COLO668 (cell line): ENCODE data around the gene SH3RF1.
A peak's percentile ranks its signal among the peaks of the same experiment; 100 is the strongest.

Experiments used
- DNase-seq: peaks from one replicate; lab custom pipeline; 2025; ENCODE audit not compliant: unreplicated experiment; lab: John Stamatoyannopoulos, UW

SH3RF1 gene

DNA sequence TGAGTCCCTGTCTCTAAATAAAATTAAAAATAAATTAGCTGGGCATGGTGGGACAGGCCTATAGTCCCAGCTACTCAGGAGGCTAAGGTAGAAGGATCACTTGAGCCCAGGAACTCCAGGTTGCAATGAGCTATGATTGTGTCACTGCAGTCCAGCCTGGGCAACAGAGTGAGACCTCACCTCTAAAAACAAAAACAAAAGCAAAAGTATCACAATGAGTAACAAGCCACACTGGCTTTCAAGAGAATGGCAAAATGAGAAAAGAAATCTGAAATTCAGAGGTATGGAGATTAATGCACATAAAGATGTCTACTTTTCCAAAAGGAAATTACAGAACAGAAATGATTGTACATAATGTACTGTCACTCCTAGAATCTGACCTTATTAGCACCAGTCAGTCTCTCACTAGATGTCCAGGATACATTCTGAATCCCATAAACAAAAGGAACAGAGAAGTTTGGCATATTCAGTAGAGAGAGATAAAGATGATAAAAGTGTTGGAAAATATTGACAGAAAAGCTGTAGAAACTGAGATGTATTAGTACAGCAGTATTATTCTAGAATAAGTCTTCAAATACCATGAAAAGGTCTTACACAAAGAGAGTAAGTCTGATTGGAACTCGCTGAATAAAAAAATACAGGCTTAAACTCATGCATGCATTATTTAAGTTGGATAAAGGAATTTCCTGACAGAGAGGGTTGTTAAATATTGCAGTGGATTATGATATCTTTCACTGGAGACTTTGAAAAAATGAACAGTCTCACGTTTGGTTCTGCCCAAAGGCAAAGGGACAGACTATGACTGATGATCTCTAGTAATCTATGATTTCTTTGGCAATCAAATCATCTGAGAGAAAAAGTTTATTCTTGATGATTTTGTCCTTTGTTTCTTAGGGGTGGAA is 102.5 kb downstream of the SH3RF1 start:
- DNase-seq, result no peak

DNA sequence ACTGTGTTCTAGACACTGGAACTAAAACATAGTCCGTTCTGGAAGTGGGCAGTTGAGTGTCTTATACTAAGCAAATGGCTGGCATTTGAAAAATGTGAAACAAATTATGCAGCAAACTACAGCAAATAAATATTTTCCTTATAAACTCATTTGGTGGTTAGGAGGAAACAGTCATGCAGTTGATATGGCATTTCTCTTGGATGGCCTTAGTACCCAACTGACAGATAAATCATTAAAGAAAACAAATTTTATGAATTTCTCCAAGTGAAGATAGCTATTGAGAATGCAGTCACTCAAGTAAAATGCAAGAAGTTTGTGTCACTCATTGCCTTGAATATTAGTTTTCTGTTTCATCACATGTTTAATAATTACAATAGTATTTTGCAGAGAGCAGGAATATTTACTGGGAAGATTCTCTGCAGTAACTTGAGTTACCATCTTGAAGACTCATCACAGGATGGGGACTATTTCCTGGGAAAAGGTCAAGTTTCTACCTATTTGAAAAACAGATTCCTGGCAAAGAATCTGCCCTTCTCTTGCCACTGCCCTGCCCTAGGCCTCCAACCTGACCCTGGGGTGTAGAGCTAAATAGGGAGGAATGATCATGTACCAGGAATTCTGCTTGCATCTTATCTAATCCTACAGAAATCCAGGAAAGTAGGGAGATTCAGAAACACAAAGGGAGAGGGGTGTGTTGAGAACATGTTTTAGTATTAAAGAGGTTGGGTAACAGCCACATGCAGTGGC is 105.9 kb downstream of the SH3RF1 start:
- no peak for DNase-seq

DNA sequence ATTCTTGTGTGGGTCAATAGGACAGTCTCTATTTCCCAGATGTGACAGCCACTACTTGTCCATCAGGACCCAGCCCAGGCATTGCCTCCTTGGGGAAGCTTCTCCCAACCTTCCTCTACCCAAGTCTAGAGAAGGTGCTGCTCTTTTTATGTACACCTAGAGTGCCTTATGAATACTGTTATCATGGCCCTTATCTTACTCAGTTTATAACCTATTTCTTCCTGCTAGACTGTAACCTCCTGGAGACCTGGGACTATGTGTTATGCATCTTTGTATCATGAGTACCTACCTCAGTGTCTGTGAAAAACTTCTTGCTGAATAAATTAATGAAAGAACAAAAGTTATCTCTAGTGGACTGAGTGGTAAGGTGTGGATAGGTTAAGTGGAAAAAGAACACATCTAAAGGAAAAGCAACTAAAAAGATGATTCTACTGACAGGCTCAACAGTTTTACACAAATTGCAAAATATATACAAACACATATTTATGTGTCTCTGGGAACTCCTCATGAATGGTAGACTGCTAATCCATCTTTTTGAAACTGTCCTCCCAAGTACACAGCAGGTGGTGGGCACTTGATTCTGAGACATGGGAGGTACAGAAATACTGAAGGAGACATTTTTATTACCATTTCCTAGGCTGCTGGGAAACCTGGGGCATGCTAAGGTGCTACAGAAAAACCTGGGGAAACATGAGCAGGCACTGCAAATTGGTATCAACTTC is 106.6 kb downstream of the SH3RF1 start:
- DNase-seq, result no peak

DNA sequence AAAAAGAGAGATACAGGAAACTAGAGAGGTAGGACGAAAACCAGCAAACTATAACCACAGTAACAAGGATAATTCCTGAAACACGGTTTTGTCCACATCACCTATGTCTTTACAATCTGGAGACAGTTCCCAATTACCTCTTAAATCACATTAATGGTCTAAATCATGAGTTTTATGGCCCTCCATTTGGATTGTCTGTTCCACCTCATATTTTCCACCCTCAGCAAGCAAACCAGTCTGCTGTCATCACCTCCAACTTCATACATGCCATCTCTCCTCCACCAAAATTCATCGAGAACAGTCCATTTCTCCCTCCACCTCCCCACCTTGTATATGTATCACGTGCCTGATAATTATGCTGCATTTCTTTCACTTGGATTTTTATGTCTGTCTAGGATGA is 107.3 kb downstream of the SH3RF1 start:
- DNase-seq, result no peak

DNA sequence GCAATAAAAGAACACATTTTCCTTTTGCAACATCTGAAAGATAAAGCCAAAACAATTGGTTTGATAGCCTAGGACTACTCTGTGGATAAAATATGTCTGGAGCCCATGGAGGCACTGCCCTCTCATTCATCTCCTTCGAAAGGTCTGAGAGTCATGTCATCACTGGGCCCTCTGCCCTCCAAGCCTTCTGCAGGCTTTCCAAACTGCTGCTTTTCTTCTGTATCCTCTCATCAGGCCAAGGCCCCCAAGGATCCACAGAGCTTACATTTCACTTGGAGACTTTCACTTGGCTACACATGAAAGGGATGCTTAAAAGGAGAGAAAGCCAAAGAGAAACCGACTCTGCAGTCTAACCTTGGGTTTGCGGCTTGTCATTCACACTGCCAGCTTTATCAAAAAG is 109.9 kb downstream of the SH3RF1 start:
- DNase-seq, result no peak

DNA sequence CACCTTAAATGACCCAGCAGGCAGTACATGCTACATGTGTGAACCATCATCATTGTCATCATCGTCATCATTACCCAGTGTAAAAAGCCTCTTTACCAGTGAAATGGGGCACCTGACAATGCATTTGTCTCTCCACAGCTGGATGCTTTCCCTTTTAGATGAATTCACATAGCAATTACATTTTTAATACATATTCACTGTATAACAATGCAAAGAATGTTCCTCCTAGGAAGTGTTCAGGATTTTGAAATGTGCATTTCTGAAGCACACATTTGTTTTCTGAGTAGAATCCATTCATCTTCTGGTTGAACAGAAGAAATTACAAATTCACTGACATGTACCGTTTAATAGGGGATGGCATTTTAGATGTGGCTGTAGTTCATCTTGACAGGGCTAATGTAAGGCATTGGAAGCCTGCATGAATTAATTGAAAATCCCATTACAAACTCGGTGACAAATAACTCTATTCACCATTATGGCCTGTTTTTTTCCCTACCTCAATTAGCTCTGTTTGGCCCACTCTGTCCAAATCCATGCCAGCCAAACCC is 111.1 kb downstream of the SH3RF1 start:
- DNase-seq, result no peak

DNA sequence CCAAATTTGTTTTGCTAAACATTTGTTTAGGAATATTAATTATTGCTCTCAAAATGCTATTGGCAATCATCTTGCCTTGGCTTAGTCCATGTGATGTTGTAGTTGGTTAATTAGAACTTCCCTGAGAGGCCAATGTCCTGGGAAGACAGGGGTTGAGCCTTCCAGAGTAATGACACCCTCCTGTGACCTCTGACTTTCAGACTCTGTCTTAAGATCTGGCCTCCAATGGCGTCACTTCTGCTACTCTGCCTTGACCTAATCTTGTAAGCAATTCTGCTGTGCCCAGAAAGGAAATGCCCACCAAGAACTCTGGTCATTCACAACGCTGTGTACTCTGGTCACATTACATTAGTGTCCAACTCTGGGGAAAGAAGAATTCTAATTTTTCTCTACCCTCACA is 111.9 kb downstream of the SH3RF1 start:
- no peak for DNase-seq

DNA sequence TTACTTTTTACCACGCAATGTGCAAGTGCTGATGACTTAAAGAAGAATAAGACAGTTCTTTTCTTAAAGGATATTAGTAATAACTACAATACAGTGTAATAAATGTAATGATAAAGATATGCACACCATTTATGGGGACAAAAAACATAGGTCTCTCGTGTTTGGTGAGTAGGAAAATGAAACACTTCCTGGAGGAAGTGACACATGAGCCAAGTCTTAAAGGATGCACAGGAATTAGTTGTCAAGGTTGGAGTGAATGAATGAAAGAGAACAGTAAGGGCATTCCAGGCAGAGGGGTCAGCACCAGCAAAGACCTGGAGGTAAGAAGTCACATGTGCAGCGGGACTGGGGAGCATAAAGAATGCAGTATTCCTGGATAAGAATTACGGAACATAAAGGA is 112.7 kb downstream of the SH3RF1 start:
- DNase-seq, result no peak

DNA sequence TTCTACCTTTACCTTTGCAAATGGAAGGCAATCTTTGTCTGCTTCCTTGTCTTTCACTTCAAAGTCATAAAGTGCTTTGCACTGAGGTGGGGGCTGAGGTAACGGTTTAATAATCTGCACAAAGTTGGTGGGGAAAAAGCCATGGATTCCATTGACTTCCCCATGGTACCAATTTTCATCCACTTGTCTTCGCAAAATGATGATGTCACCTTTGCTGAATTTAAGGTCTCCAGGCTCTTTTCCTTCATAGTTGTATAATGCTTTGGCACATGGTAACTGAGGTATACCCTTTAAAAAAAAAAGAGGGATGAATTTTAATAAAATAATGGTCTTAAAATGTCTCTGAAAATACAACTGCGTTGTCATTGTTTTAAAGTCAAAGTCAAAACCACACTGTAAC is 114.4 kb downstream of the SH3RF1 start:
- DNase-seq, result no peak

DNA sequence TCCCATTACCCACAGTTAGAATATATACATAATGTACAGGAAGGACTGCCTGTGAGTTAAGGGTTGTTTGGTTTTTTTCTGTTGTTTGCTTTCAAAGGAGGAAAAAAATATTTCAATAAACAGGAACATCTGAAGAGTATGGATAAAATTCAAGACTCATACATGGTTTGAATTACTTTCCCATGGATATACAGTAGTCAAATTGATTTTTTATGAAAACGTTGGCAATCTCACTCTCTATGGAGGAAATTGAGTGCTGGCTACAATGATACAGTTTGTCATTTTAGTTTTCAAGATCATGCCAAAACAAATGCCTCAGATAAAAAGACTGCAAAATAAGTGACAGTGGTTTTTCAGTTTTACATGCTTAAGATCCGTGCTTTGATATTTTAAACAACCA is 116.6 kb downstream of the SH3RF1 start:
- DNase-seq, result no peak

DNA sequence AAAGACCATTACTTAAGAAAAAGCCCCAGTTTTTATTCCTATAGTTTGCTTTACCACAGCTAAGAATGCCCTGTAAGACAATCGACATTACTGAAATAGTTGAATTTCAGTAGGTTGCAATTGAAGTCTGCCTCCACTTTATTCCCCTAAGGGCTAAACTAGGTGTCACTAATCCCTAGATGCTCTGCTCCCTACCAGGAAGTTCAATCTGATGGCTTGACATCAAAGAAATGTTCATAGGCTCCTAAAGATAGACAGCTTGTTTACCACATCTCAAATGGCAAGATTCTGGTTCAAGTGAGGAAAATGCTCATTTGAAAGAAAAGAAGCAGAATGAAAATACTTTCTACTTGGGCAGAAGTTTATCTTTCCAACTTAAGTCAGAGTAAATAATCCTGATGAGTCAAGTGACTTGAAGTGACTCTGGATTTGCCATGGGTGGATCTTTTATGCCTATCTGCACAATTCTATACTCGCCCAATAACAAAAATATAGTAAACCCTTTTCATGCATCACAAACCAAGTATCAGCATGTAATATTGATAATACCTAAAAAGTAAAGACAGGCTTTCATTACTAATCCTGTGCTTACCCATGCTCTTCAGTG is 117.2 kb downstream of the SH3RF1 start:
- DNase-seq, result no peak

DNA sequence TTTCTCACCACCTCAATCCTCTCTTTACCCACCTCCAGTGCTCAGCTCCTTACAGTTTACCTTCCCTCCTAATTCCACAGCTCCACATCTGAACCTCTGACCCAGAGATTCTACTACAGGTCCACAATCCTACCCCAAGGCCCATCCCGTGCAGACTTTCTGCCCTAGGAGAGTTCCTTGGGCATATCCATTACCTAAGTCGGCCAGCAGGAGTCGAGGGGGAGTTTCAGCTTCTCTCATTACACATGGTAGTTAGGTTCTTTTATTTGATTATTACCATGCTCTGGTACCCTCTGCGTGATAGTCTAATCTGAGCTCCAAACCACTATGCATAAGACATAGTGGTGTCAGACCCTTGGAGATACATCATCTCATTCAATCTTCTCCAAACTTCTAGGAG is 117.9 kb downstream of the SH3RF1 start:
- no peak for DNase-seq

DNA sequence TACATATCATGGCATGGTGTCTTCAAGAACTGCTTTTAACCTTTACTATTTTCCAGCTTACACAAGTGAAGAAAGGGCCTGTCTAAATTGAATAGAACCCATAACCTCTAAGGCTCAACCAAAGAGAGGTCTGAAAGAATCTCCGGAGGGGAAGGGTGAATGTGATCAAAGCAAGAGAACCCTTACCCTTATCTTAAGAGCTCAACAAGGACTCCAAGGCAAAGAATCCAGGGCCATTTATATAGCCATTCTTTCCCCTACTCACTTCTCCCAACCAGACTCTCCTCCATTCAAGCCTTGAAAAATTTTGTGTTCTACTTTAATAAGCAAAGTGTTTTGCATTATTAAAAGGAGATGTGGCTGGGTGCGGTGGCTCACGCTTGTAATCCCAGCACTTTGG is 118.7 kb downstream of the SH3RF1 start:
- no peak for DNase-seq

DNA sequence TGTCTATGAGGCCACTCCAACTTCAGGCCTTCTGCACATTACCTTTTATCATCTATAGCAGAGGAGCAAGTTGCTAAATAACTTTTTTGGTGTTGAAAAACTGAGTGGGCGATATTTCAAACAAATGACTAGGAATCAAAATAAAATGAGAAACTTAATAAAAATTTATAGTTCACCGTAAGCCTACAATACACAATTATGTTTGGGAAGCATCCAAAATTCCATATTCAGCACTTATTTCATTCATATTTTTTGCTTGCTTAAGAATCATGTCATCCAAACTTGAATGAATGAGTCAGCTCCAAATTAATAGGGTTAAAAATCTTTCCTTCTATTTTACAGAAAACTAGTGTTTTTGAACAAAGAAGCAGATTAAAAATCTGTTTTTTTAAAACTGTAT is 119.1 kb downstream of the SH3RF1 start:
- DNase-seq, result no peak

DNA sequence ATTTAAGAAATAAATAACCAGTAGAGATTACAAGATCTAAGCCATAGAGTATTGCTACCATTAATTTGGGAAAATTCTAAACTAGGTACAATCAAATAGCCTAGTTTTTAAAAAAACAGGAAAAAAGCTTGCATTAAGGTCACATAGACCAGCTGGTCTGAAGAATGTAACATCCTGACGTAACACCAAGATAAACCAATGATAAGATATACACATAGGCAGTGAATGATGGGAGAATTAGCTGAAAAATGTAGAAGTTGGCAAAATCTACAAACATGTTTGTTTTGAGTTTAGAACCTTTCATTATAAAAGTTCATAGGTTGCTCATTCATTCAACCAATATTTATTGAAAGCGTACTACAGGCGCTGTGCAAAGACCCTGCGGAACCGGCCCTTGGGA is 120.0 kb downstream of the SH3RF1 start:
- DNase-seq, result no peak

DNA sequence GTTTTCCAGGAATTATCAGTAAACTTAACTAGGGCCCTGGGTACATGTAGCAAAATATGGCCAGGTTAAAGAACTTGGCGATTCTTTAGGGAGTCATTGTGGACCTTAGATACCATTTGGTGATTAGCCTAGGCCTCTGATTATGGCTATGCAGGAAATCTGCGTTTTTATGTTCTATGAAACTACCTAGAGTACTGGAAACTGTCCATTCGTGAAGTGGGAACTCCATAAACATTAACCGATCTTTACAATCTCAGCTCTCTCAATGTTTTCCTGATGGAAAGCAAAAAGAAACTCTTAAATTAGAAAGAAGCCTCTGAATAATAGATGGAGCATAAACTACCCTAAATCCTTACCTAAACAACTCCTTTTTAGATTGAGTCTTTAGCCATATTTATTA is 121.9 kb downstream of the SH3RF1 start:
- DNase-seq, result no peak

DNA sequence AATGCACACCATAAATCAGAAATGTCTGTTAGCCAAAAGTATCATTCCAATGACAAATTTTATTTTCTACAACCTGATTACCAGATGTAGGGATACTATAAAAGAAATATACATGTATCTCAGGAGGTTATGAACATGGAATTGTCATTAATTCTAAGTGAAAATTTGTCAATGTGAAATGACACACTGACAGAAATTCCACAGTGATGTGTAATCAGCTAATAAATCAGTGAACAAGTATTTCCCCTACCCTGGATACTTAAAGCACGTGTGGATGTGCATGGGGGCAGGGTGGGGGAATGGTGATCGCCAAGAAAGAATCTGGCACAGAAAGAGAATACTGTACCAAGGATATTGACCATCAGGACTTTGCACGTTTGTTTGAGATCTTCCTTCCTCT is 123.6 kb downstream of the SH3RF1 start:
- DNase-seq, result no peak

DNA sequence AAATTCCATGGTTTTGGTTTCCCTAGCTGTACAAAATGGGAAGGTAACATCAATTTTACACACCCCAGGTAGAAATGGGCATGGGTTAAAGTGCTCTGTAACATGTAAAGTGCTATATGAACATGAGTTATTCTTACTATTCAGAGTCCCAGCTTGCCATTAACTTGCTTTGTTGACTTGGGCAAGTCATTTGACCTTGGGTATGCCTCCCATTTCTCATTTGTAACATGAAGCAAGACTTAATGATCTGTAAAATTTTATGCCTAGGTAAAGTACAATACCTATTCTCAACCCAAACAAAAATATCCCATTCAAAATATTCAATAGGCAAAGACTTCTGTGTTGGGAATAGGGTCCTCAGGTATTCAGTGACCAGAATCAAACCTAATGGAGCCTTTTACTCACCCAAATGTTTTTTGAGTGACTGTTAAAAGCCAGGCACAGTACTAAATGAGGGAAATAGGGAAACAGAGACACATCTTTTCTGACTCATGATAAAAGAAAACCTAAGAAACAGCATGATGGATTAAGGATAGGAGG is 126.6 kb downstream of the SH3RF1 start:
- DNase-seq, result no peak

DNA sequence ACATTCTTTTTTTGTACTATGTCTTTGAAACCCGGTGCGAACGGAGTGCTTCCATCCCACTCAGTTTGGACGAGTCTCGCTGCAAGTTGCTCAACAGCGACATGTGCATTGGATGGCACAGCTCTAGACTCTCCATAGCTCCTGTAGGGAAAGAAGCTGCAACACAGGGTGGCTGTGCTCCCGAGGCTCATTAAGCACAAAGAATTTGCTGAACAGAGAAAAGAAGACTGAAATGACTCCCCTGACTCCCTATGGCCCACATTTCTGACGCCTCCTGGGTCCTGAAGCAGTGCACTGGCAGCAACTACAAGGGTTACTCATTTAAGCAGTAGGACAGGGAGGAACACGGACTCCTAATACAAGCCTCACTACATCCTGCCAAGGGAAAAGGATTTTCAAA is 127.4 kb downstream of the SH3RF1 start:
- DNase-seq, result peak; percentile 20

DNA sequence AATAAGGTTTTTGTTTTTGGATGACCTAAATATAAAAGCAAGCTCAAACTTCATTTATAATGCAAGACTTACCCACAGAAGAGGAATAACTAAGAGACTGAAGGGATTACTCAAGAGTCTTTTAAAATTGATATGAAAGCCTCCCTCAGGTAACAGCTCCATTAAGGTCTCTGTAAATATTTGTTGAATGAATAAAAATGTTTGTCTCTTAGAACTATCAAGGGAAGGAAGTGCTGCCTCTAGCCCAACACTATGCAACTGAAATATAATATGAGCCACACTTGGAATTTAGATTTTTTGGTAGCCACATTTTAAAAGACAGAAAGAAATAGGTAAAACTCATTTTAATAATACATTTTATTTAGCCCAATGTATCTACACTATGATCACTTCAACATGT is 127.8 kb downstream of the SH3RF1 start:
- DNase-seq, result no peak

DNA sequence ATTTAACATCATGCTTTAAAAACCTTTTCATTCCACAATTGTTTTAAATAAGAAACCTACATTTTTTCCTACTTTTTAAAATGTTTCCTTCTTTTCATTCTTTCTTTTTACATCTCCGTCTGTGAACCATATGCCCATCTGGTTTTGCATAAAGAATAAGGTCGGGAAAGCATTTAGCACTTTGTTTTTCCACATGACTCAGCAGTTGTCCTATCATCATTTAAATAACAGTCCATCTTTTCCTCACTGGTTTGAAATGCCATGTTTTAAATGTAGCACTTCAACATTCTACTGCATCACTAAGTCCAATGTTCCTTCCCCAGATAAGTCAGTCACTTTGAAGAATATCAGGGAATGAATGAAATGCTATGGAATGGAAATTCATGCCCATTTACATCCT is 128.4 kb downstream of the SH3RF1 start:
- DNase-seq, result no peak
